ENCODE results near the gene ISG20L2. TPM values are rescaled to one million over a fixed set of nuclear protein-coding genes. Genes with fewer than 3 reads are reported as not detected.

The ISG20L2 gene
- total and polyA plus RNA-seq, 12 donors = 5.7 to 17.5 (median 13.3) TPM

DNA sequence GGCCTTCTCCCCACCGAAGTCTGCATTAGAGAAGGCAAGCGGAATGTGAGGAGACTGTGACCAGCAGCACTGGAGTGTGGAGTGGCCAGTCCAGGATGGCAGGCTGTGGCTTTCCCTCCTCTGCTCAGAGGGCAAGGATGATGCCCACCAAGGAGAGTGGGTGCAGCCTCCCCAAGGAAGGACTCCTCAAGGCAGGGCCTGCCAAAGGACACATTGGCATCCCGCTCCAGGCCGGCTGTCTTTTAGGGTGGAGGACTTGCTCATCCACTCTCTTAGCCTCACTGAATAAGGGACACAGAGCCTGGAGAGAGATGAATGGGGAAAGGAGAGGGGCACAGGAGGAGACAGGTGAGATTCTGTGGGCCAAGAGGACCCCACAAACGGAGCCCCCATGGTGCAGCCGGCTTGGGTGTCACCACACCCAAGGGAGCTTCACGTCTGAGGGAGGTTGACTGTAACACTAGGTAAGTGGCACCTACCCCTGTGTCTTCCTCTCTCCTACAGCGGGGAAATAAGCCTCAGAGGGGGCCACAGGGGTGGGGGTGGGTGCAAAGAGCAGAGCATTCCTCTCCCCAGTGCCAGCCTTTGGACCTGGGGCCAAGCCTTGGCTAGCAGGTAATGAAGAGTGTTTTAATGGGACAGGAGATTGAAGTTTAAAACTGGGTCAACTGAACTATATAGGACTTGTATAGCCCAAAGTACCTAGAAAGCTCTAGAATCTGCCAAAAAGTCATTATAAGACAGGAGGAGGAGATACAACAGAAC lies 47.2 kb downstream of the ISG20L2 start:
- Histone ChIP-seq H3K27ac (no peak overlapping the region), H3K9me3 (no peaks in the 10 kb centered on the region), H3K4me1 (peaks cover 4 to 19% (median 13%) of the 10 kb centered on the region in 9 donors), H3K4me3 (no peak overlapping the region), H3K36me3 (no peaks in the 10 kb centered on the region), H3K27me3 (peaks cover 0 to 68% (median 7%) of the 10 kb centered on the region in 7 donors)
- 73 to 85% methylated on average over 8 of the region's 8 CpGs for WGBS, 2 donors
- TF ChIP-seq, protein P1, sequence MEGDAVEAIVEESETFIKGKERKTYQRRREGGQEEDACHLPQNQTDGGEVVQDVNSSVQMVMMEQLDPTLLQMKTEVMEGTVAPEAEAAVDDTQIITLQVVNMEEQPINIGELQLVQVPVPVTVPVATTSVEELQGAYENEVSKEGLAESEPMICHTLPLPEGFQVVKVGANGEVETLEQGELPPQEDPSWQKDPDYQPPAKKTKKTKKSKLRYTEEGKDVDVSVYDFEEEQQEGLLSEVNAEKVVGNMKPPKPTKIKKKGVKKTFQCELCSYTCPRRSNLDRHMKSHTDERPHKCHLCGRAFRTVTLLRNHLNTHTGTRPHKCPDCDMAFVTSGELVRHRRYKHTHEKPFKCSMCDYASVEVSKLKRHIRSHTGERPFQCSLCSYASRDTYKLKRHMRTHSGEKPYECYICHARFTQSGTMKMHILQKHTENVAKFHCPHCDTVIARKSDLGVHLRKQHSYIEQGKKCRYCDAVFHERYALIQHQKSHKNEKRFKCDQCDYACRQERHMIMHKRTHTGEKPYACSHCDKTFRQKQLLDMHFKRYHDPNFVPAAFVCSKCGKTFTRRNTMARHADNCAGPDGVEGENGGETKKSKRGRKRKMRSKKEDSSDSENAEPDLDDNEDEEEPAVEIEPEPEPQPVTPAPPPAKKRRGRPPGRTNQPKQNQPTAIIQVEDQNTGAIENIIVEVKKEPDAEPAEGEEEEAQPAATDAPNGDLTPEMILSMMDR (IDR thresholded peaks at IDR 0.05) = no peak
- intact Hi-C loops (cut with DNase I) = loop anchor here in 2 of 10 donors (10.0 kb wide), 2 partner anchors 183 to 243 kb away; partner anchors contain the start of genes LRRC71 (in 1 of the 2) and NTRK1 (in 1 of the 2)
- DNase-seq = no peak
- no peak for ATAC-seq

DNA sequence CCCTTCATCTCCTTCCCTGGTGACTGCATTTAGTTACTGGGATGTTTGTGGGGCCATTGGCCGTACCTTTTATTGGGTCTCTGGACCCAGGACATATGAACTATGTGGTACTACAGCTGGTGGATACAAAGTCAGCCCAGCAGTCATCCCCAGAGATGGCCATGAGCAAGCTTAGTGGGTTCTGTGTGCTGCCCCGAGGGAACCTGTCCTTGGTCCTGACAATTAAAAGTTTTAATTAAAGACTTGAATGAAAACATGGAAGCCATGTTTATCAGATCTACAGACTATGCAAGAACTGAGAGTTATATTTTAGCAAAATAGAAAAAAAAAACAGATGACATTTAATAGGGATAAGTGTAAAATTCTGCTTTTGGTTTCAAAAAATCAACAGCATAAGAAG lies 48.5 kb downstream of the ISG20L2 start:
- TF ChIP-seq, protein P1 (IDR thresholded peaks at IDR 0.05) = no peak
- intact Hi-C loops (cut with DNase I) = loop anchor here in 2 of 10 donors (10.0 kb wide), 2 partner anchors 185 to 245 kb away; partner anchors contain the start of genes LRRC71 (in 1 of the 2) and NTRK1 (in 1 of the 2)
- no peak for DNase-seq
- H3K4me3 ChIP-seq = no peak overlapping the region
- no peak overlapping the region for H3K27ac ChIP-seq
- peaks cover 0 to 71% (median 4%) of the 10 kb centered on the region in 7 donors for H3K27me3 ChIP-seq
- H3K9me3 ChIP-seq = no peaks in the 10 kb centered on the region
- peaks cover 0 to 4% (median 0%) of the 10 kb centered on the region in 9 donors for H3K36me3 ChIP-seq
- no peak for ATAC-seq
- 56 to 72% methylated on average over 2 of the region's 2 CpGs for WGBS, 2 donors
- H3K4me1 ChIP-seq = peaks cover 7 to 31% (median 20%) of the 10 kb centered on the region in 9 donors

DNA sequence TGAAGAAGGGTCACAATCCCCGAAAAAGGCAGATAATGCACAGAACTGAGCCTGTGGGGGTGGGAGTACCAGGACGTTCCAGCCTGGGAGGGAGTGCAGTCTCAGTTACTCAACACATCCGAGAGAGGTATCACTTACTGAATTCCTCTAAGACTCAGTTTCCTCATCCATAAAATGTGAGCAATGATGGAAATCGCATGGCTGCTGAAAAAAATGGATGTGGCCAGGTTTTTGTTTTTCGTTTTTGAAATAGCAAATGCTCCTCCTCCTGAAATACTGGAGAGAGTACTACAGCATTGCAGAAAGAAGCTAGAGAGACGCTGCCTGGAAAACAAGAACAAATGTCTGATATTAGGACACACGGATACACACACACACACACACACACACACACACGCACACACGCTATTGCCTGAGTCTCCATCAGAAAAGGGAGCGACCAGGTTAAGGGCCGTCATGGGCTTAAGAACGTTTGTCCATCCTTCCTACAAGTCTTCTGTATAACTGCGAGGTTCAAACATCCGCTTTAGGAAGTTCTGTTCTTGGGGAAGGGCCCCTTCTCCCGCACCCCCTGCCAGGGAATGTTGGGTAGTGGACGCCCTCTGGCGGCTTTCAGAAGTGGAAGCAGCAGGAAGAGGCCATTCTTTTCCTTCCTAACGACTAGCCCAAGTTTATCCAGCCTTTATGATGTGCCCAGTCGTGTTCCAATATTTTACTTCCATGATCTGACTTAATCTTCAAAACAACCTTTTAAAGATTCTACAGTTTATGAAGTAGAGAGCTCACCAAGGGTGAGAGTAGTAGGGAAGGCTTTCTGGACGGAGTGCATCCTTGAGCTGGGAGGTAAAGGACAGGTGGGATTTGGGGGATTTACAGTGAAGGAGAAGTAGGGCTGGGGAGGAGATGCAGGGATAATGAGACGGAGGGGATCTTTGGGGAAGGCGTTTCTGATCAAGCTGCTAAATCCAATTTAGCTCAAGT lies 50.7 kb downstream of the ISG20L2 start:
- H3K9me3 ChIP-seq = no peaks in the 10 kb centered on the region
- peak overlapping the region; percentile 68 to 99 (median 92) for H3K27ac ChIP-seq
- DNase-seq (peak; percentile 68 to 87), ATAC-seq (peak; percentile 53 to 83 (median 70))
- H3K4me3 ChIP-seq = peak overlapping the region; percentile 61 to 94 (median 84)
- H3K27me3 ChIP-seq = peaks cover 0 to 68% (median 0%) of the 10 kb centered on the region in 7 donors
- TF ChIP-seq, protein P1 (IDR thresholded peaks at IDR 0.05) = peak; percentile 76 to 95 (median 89)
- 2 to 3% methylated on average over 22 of the region's 22 CpGs for WGBS, 2 donors
- intact Hi-C loops (cut with DNase I) = loop anchor here (1.0 to 5.0 kb wide), 8 partner anchors 17 to 221 kb away; partner anchors contain the start of gene PRCC (in 1 of the 10)
- H3K36me3 ChIP-seq = peaks cover 0 to 25% (median 6%) of the 10 kb centered on the region in 9 donors
- H3K4me1 ChIP-seq = peaks cover 23 to 53% (median 42%) of the 10 kb centered on the region in 9 donors
